PC-3 (cell line): ENCODE data around the gene RBMS2. TPM values are rescaled to one million over a fixed set of nuclear protein-coding genes. Genes with fewer than 3 reads are reported as not detected.

Experiments
- ATAC-seq: fragments of 200-7000 bp; cut with Tn5 transposase; 2 replicates; pipeline ENCODE4 v1.9.1; 2020; ENCODE audit warnings: mild to moderate bottlenecking, moderate library complexity
- BruUV-seq: library from RNA; stranded (reverse); fragments of 400-500 nt; replicated peaks from 2 replicates; lab custom pipeline; 2021; lab: Mats Ljungman, UMichigan
- CTCF ChIA-PET: fragments of 300-600 bp; sonication (Branson Sonifier 250); formaldehyde crosslinking; loops from one replicate; lab custom pipeline; 2022; ENCODE audit warnings: antibody characterized with exemption; lab: Charles Lee
- POLR2A ChIA-PET: fragments of 300-600 bp; sonication (Branson Sonifier 250); formaldehyde crosslinking; loops from one replicate; lab custom pipeline; 2022; ENCODE audit warnings: antibody characterized with exemption; ENCODE audit not compliant: unreplicated experiment; lab: Charles Lee
- DNase-seq: peaks from one replicate; pipeline ENCODE4 v3.0.0-alpha.2; 2015
- H2AFZ ChIP-seq: fragments of 300-600 bp; sonication (generic); 2 replicates; pipeline ENCODE4 v1.6.0; 2016; ENCODE audit warnings: antibody characterized with exemption, low read length
- H3F3A ChIP-seq: fragments of 300-600 bp; sonication (generic); one replicate; pipeline ENCODE4 v1.6.0; 2017; ENCODE audit warnings: antibody characterized with exemption, low read length, control low read depth, mild to moderate bottlenecking; ENCODE audit not compliant: unreplicated experiment
- H3K27ac ChIP-seq: fragments of 300-600 bp; sonication (generic); 2 replicates; pipeline ENCODE4 v1.5.1; 2016; ENCODE audit warnings: mild to moderate bottlenecking, low read length
- H3K27me3 ChIP-seq: fragments of 300-600 bp; sonication (generic); 2 replicates; pipeline ENCODE4 v1.6.1; 2016; ENCODE audit warnings: low read length, mixed read lengths
- H3K36me3 ChIP-seq: fragments of 300-600 bp; sonication (generic); 2 replicates; pipeline ENCODE4 v1.6.1; 2016; ENCODE audit warnings: low read depth, mixed run types, low read length, mixed read lengths
- H3K4me1 ChIP-seq: fragments of 300-600 bp; sonication (generic); 2 replicates; pipeline ENCODE4 v1.5.1; 2016; ENCODE audit warnings: low read length; ENCODE audit not compliant: insufficient read depth
- H3K4me2 ChIP-seq: fragments of 300-600 bp; sonication (generic); 2 replicates; pipeline ENCODE4 v1.6.0; 2016; ENCODE audit warnings: low read length
- H3K4me3 ChIP-seq: fragments of 300-600 bp; sonication (generic); 2 replicates; pipeline ENCODE4 v1.5.1; 2016; ENCODE audit warnings: mild to moderate bottlenecking, low read length, mixed read lengths
- H3K79me2 ChIP-seq: fragments of 300-600 bp; sonication (generic); 2 replicates; pipeline ENCODE4 v1.6.1; 2017; ENCODE audit warnings: low read length, mixed read lengths
- H3K9ac ChIP-seq: fragments of 300-600 bp; sonication (generic); 2 replicates; pipeline ENCODE4 v1.6.0; 2016; ENCODE audit warnings: mild to moderate bottlenecking, low read length
- H3K9me2 ChIP-seq: fragments of 300-600 bp; sonication (generic); replicated peaks from 2 replicates; pipeline ENCODE4 v1.6.1; 2016; ENCODE audit warnings: mixed run types, low read length, mixed read lengths
- H3K9me3 ChIP-seq: fragments of 300-600 bp; sonication (generic); 2 replicates; pipeline ENCODE4 v1.6.1; 2016; ENCODE audit warnings: low read length, mixed read lengths
- H4K20me1 ChIP-seq: fragments of 300-600 bp; sonication (generic); 2 replicates; pipeline ENCODE4 v1.6.1; 2016; ENCODE audit warnings: low read length, mixed read lengths
- CTCF ChIP-seq: fragments of 300-600 bp; sonication (generic); conservative IDR thresholded peaks from 2 replicates; pipeline ENCODE4 v1.5.1; 2017; ENCODE audit warnings: antibody characterized with exemption, low read depth, mild to moderate bottlenecking, low read length
- EZH2 ChIP-seq: fragments of 300-600 bp; sonication (generic); IDR thresholded peaks from one replicate; pipeline ENCODE4 v1.6.1; 2017; ENCODE audit warnings: antibody characterized with exemption, mild to moderate bottlenecking, low read length; ENCODE audit not compliant: unreplicated experiment
- EZH2phosphoT487 ChIP-seq: fragments of 300-600 bp; sonication (generic); IDR thresholded peaks from 2 replicates; pipeline ENCODE4 v1.6.1; 2018; ENCODE audit warnings: mild to moderate bottlenecking, antibody characterized with exemption, low read length, borderline replicate concordance
- intact Hi-C: fragments of 100-400 bp; cut with micrococcal nuclease; formaldehyde crosslinking; loops from 2 replicates; pipeline ENCODE4 v1.9.0; 2023
- total RNA-seq: library from RNA; depleted of rRNA; stranded (reverse); fragments of >200 nt; gene quantifications from 2 replicates; pipeline ENCODE4 v1.2.3, GENCODE V29; 2014

The RBMS2 gene
- total RNA-seq, 1 experiment from 2014 or later = 10.2 TPM

- ChIA-PET CTCF (no interaction called here), POLR2A (no interaction called here)
- intact Hi-C loops = no loop called here
- Histone ChIP-seq H3K27ac (no peak overlapping the region), H3K4me1 (no peaks in the 10 kb centered on the region), H3K4me2 (no peak overlapping the region), H2AFZ (no peak overlapping the region), H4K20me1 (no peaks in the 10 kb centered on the region), H3K79me2 (peaks cover 11% of the 10 kb centered on the region), H3K27me3 (no peaks in the 10 kb centered on the region), H3F3A (no peaks in the 10 kb centered on the region), H3K4me3 (no peak overlapping the region), H3K9me3 (no peaks in the 10 kb centered on the region), H3K9me2 (no peaks in the 10 kb centered on the region), H3K9ac (no peak overlapping the region), H3K36me3 (no peaks in the 10 kb centered on the region)
- ATAC-seq (no peak), DNase-seq (no peak)
- BruUV-seq = no TSS peak
- no peak for TF ChIP-seq EZH2phosphoT487
- TF ChIP-seq CTCF = no peak
- no peak for TF ChIP-seq EZH2
Measured at GRCh38 chr12:56551070-56551469, 29.4 kb downstream of the RBMS2 start.

- no peaks in the 10 kb centered on the region for H3K27me3 ChIP-seq
- H3K9me2 ChIP-seq = no peaks in the 10 kb centered on the region
- H3K79me2 ChIP-seq = no peaks in the 10 kb centered on the region
- ATAC-seq (peak; percentile 58), DNase-seq (peak; percentile 25)
- peaks cover 9% of the 10 kb centered on the region; the same call in 1 of the 2 replicates for H3K4me1 ChIP-seq
- TF ChIP-seq CTCF (no peak), EZH2phosphoT487 (no peak), EZH2 (no peak)
- no peaks in the 10 kb centered on the region for H4K20me1 ChIP-seq
- no peak overlapping the region for H3K27ac ChIP-seq
- no peaks in the 10 kb centered on the region for H3K9me3 ChIP-seq
- BruUV-seq = no TSS peak
- no peak overlapping the region for H3K4me3 ChIP-seq
- POLR2A ChIA-PET = no interaction called here
- CTCF ChIA-PET = interaction anchor here (0.6 kb wide), 1 partner anchor 67 kb away, joined by 3 read pairs; no protein-coding TSS in a partner anchor
- intact Hi-C loops = no loop called here
- H3K36me3 ChIP-seq = no peaks in the 10 kb centered on the region
- no peak overlapping the region for H3K9ac ChIP-seq
- H3F3A ChIP-seq = no peaks in the 10 kb centered on the region
- H2AFZ ChIP-seq = no peak overlapping the region
- H3K4me2 ChIP-seq = 0 out of 2 replicates have a peak overlapping the region, but pooled peaks have one; percentile 4
Measured at GRCh38 chr12:56565510-56566101, 44.0 kb downstream of the RBMS2 start.

- no peak overlapping the region for H3K9ac ChIP-seq
- no peaks in the 10 kb centered on the region for H3K9me2 ChIP-seq
- H4K20me1 ChIP-seq = no peaks in the 10 kb centered on the region
- H3F3A ChIP-seq = no peaks in the 10 kb centered on the region
- DNase-seq (no peak), ATAC-seq (no peak)
- BruUV-seq = no TSS peak
- H3K4me2 ChIP-seq = no peak overlapping the region
- no peaks in the 10 kb centered on the region for H3K9me3 ChIP-seq
- ChIA-PET POLR2A (no interaction called here), CTCF (no interaction called here)
- intact Hi-C loops = no loop called here
- H3K79me2 ChIP-seq = no peaks in the 10 kb centered on the region
- peaks cover 9% of the 10 kb centered on the region; the same call in 1 of the 2 replicates for H3K4me1 ChIP-seq
- H3K27me3 ChIP-seq = no peaks in the 10 kb centered on the region
- H2AFZ ChIP-seq = no peak overlapping the region
- H3K27ac ChIP-seq = no peak overlapping the region
- no peak overlapping the region for H3K4me3 ChIP-seq
- H3K36me3 ChIP-seq = no peaks in the 10 kb centered on the region
- TF ChIP-seq EZH2phosphoT487 (no peak), CTCF (no peak), EZH2 (no peak)
Measured at GRCh38 chr12:56568146-56568545, 46.5 kb downstream of the RBMS2 start.
